HTERT RPE-1 (cell line): ENCODE measurements around the gene GRPR.
"Not testable (repeated sequence)": the region's sequence is repeated elsewhere in the genome, so short reads cannot be mapped to it uniquely, and the experiment has no call there.

Experiments used
- in situ Hi-C: fragments of 300-500 bp; cut with MboI; formaldehyde crosslinking; loops from 4 replicates; pipeline ENCODE4 v1.14.3; 2020; ENCODE audit warnings: low sequenced_read_pairs

The GRPR gene

GRCh38 chrX:16175329-16176061, 52.1 kb downstream of the GRPR start:
- in situ Hi-C loops, result no loop called here

GRCh38 chrX:16177260-16177659, 53.9 kb downstream of the GRPR start:
- in situ Hi-C loops, result no loop called here

GRCh38 chrX:16183843-16184242, 60.5 kb downstream of the GRPR start:
- in situ Hi-C loops, result not testable (repeated sequence)

GRCh38 chrX:16185725-16186136, 62.4 kb downstream of the GRPR start:
- in situ Hi-C loops, result no loop called here

GRCh38 chrX:16186380-16187007, 63.1 kb downstream of the GRPR start:
- in situ Hi-C loops, result no loop called here

GRCh38 chrX:16187024-16187760, 63.8 kb downstream of the GRPR start:
- in situ Hi-C loops, result no loop called here

GRCh38 chrX:16188687-16189086, 65.3 kb downstream of the GRPR start:
- in situ Hi-C loops, result no loop called here

GRCh38 chrX:16191605-16192004, 68.2 kb downstream of the GRPR start:
- in situ Hi-C loops, result no loop called here

GRCh38 chrX:16196829-16197228, 73.5 kb downstream of the GRPR start:
- in situ Hi-C loops, result no loop called here

- in situ Hi-C loops, result no loop called here
Observed at GRCh38 chrX:16199343-16199742, 76.0 kb downstream of the GRPR start.

- in situ Hi-C loops, result no loop called here
Observed at GRCh38 chrX:16202943-16203342, 79.6 kb downstream of the GRPR start.
